ENCODE results near the gene MTG1.
A peak's percentile ranks its signal among the peaks of the same experiment; 100 is the strongest.
"Not testable (repeated sequence)": the region's sequence is repeated elsewhere in the genome, so short reads cannot be mapped to it uniquely, and the experiment has no call there.

Gene MTG1

DNA sequence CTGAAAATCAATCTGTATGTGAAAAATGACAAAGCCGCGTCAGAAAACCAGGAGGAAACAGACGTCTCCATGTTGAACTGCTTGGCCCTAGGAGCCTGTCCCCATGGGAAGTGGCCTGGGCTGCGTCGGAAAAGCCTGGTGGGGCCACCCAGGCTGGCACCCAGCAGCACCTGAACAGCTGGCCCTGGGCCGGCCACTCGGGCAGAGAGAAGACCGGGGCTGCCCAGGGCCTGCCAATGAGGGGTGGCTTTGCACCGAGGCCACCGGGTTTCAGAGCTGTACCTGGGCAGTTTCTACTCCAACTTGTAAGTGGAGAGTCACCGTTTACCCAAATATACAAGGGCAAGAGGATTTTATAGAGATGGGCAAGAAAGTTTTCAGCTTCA, 35.0 kb upstream of the MTG1 start:
- DNase-seq (ENCODE audit: low spot score) = no peak

DNA sequence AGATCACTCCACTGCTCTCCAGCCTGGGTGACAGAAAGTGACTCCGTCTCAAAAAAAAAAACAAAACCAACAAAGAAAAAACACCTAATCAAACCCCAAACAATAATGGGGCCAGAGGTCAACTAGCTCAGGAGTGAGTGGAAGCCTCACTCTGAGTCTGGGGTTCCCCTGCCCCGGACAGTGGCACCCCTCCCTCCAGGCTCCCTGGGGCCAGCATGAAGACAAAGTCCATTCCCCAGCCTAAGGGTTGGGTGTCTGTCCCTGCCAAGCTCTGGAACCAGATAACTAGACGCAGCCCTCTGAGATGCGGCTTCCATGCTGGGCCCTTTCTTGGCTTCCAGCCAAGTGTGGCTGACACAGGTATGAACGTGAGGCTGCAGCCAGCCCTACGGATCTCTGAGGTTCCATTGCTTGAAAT, 34.4 kb upstream of the MTG1 start:
- peak; percentile 56 for DNase-seq (ENCODE audit: low spot score)

DNA sequence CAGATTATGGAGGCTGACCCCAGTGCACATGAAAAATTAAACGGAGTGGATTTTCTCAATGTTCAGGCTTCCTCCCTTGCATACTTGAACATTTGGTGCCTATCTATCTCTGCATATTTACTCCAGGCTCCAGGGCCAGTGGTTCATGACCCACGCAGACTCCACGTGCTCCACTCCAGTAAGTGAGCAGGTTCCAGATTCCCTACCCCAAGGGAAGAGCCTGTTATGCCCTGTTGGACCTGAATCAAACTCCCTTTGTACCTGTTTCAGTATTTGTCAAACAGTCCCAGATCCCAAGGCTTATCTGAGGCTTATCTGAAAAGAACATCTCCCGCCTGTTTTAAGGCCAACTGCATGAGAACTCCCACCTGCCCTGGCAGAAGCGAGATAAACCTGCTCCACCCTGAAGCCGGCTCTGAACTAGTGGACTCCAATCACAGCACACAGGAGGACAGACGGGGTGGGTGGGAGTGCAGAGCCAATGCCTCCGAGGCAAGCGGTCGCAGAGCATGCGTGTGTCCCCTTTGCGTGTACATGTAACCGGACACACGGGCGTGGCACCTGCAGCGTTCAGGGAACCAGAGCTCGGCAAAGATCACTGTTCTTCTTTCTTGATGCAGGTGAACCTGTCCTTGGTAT, 33.9 kb upstream of the MTG1 start:
- no peak for DNase-seq (ENCODE audit: low spot score)

DNA sequence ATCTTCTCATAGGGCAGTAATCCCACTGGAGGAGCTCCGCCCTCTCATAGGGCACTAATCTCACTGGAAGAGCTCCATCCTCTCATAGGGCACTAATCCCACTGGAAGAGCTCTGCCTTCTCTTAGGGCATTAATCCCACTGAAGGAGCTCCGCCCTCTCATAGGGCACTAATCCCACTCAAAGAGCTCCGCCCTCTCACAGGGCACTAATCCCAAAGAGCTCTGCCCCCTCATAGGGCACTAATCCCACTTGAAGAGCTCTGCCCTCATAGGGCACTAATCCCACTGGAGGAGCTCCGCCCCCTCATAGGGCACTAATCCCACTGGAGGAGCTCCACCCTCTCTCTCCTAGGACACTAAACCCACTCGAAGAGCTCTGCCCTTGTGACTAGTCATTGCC, 32.7 kb upstream of the MTG1 start:
- no peak for DNase-seq (ENCODE audit: low spot score)

DNA sequence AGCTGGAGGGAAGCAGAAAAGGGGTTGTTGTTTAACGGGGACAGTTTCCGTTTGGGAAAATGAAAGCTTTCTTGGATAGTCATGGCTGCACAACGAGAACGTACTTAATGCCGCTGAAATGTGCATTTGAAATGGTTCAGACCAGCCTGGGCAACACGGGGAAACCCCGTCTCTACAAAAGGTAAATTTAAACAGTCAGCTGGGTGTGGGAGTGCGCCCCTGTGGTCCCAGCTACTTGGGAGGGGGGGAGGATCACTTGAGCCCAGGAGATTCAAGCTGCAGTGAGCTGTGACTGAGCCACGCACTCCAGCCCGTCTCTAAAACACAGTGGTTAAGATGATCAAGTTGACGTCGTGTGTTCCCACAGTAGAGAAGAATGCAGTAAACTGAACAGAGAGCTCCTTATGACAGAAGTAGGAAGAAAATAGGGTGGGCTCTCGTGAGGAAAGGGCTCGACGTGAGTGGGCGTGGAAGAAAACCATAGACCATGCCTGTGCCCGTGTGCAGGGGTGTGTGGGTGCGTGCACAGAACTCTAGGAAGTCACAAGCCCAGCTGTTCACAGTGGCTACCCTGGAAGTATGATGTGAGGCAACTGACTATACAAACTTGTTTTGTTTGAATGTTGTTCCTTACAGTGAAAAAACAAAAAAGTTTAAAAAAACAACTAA, 32.0 kb upstream of the MTG1 start:
- DNase-seq (ENCODE audit: low spot score) = no peak

DNA sequence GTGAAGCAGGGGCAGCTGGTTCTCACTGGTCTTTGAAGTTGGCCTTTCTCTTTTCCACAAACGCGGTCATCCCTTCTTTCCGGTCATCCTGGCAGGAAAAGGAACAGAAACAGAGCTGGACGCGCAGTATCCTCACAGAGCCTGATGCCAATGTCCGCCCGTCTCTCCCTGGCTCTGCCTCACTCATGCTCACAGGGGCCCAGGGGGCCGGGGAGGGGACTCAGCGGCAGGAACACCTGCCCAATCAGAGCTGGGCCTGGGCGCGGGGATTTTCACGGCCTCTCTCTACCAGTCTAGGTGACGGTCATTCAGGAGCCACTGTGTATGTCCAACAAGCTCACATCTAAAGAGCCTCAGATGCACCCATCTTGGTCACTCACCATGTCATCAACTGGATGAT, 31.1 kb upstream of the MTG1 start:
- no peak for DNase-seq (ENCODE audit: low spot score)

DNA sequence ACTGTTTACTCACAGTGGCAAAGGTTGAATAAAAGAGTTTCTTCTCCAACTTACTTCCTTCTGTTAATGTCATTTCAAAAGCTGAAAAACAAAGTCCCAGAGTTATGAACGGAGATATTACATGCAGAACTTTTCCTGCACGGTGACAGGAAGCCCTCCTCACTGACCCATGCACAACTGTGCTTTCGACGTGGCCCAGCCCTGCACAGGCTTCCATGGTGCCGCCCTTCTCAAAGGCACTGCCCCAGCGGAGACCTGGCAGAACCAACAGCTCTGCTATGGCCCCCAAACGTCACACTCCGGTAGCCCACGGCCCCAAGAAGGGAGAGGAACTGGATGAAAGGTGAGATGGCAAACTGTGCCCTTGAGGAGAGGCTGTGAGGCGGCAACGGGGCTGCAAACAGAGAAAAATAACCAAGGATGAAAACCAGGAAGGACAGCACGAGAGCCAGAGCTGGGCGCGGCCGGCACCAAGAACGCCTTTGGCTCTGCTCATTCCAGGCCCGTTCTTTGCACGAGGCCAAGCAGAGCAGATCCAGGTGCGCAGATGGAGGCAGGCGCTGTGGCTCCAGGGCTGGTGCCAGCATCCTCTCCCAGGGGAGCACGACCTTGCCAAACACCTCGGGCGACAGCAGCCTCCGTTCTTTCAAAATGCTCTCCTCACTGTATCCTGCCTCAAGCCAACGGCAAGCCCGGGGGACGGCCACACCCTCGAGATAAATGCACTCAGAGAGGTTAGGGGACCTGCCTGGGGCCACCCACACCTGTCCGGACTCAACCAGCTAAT, 29.1 kb upstream of the MTG1 start:
- DNase-seq (ENCODE audit: low spot score) = no peak

DNA sequence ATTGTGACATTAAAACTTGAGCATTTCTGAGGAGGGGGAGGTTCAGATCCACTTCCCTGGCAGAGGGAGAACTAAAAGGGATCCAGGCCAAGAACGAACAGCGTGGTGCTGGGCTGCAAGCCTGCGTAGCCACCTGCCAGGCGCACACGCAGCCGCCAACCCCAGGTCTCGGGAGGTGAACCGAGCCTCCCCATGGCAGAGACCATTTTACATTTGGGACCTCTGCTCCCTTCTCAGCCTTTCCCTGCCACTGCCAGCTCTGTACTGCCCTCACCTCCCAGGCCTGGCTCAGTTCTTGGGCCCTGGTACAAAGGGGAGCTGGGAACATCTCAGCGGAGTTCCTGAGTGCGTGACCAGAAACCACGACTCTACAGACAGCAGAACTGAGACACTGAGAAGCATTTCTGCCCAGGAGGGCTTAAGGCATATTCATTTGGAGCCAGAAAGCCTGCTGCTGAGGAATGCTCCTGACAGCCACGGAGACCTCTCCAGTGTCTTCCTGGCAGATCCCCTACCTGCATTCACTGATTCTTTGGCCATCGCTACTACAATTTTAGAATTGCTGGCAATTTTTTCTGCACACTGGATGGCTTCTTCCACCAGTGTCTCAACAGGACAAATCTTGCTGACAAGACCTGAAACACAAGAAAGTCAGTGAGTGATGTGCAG, 28.4 kb upstream of the MTG1 start:
- no peak for DNase-seq (ENCODE audit: low spot score)

DNA sequence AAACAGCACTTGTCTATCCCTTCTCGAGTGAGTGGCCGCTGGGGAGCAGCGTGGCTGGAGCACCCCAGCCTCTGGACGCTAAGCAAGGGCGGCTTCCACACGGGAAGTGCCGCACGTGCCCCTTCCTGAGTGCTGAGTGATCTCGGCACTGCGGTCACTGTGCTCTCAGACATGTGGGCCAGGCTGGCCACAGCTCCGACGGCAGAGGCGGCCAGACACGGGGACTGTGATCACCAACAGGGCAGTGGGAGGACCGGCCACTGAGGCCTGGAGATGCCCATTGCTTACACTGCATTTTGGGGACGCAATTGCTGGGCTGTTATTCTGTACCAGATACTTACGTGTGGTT, 27.9 kb upstream of the MTG1 start:
- no peak for DNase-seq (ENCODE audit: low spot score)

DNA sequence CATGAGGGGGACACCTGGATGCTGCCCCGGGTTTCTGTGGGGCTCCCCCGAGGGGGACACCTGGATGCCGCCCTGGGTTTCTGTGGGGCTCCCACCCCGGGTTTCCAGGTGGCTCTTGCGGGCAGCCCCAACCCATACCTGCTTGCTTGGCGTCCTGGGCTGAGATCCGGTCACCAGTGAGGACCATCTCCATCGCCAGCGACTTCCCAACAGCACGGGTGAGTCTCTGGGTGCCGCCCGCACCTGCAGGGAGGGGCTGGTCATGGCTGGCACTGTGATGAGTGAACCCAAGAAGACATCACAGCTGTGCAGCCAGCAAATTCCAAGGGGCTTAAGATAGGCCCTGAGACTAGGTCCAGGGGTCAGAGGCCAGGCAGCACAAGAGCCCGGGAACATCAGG, 27.2 kb upstream of the MTG1 start:
- DNase-seq (ENCODE audit: low spot score) = no peak

DNA sequence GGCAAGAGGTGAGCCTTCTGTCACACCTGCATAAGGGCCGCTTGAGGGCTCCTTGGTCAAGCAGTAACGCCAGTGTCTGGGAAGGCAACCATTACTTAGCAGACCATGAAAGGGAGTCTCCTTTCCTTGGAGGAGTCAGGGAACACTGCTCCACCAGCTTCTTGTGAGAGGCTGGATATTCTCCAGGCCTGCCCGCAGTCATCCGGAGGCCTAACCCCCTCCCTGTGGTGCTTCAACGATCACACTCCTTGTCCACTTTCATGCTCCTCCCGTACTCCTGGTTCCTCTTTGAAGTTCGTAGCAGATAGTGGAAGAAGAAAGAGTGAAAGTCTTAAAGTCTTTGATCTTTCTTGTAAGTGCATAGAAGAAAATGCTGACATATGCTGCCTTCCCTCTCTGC, 26.5 kb upstream of the MTG1 start:
- not testable (repeated sequence) for DNase-seq (ENCODE audit: low spot score)

DNA sequence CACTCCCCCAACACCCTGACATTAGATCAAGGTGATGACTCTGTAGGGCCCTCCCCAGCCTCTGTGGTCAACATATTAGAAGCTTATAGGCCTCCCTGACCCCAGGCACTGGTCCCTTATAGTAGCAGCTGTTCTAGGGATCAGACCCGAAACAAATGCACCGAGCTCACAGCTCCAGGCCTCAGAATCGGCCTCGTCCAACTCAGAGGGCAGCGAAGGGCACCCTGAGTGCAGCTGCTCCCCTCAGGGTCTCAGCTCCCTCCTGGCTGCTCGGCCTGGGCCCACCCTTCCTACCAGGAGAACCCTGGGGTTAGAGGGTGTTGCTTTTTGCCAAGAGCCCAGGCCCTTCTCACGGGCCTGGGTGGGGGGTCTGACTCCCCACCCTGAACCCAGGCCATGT, 25.8 kb upstream of the MTG1 start:
- no peak for DNase-seq (ENCODE audit: low spot score)

DNA sequence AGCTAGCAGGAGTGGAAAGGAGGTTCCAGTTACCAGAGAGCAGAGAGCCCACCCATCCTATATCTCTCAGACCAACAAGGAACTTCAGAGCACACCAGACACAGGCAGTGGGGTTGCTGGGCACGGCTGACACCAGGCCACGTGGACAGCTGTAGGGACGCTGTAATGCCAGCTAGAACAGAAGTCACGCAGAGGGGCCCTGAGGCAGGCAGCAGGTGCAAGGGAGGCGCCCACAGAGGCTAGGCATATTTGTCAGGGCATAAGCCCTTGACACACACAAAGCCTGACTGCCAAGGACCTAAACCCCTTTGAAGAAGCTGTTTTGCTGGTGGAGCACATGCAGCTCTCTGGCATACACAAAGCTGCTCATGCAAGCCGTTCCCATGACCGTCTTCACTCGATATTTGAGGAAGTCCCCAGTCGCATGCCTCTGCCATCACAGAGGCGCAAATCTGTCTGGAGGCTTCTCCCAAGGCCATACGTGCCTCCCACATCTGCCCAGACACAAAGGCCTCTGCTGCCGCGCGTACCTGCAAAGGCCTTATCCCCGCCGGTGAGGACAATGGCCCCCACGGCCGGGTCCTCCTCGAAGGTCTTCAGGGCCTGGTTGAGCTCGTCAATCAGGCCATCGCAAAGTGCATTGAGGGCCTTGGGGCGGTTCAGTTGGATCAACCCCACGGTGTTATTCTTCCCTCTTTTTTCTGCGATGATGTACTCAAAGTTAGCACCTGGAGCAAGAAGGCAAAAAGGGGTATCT, 23.7 kb upstream of the MTG1 start:
- no peak for DNase-seq (ENCODE audit: low spot score)

DNA sequence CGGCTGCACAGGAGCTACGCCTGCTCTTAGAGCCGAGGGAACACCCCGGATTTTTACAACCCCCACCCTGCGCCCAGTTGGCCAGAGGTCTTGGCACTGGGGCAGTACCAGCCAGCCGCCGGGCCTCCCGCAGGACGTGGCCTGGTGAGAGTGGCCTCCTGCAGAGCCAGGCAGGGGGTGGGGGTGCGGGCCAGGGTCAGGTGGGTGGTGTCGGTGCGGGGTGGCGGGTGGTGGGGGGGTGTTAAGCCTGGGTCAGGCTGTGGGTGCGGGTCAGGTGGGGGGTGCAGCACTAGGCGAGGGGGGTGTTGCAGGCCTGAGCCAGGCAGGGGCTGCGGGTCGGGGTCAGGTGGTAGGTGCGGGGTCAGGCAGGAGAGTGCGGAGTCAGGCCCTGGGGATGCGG, 21.4 kb upstream of the MTG1 start:
- no peak for DNase-seq (ENCODE audit: low spot score)

DNA sequence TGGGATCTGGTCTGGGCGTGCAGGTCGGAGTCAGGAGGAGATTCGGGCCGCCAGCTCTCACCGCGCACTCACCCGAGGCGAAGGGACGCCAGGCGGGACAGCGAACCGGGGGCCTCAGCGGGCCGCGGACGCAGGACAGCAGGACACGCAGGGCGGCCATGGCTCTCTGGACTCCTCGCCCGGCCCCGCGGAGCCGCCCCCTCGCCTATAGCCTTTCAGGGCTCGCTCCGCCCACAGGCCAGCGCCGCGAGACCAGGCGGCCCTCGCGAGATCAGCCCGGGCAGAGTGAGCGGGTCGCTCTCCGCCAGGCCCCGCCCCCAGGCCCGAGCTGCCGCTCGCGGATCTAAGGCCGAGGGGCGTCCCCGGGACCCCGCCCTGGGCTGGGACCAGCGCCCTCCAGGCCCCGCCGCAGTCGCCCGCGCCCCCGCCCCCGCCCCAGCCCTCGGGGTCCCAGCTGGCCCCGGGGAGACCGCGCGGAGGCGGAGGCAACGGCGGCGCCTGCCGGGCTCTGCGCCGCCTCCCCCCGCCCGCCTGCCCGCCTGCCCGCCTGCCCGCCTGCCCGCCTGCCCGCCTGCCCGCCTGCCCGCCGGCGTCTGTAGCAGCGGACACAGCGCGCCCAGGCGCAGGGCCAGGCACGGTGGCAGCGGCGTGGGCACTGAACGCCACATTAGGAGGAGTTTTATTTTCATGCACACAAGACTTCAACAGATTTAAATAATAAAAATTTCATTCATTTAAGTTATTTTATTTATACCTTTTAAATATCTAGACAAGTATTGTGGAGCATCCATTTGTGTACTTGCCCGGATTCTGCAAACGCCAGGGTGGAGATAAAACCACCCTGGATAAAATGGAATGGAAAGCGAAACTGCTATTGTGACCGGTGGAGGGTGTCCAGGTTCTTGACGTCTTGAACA, 20.5 kb upstream of the MTG1 start, which contains the start of gene ECHS1:
Gene ECHS1 (minus strand): TSS at position 181 of the 917 bp plus-strand sequence. CDS start 21 bp downstream, at position 160.
- peak; percentile 92 for DNase-seq (ENCODE audit: low spot score)

DNA sequence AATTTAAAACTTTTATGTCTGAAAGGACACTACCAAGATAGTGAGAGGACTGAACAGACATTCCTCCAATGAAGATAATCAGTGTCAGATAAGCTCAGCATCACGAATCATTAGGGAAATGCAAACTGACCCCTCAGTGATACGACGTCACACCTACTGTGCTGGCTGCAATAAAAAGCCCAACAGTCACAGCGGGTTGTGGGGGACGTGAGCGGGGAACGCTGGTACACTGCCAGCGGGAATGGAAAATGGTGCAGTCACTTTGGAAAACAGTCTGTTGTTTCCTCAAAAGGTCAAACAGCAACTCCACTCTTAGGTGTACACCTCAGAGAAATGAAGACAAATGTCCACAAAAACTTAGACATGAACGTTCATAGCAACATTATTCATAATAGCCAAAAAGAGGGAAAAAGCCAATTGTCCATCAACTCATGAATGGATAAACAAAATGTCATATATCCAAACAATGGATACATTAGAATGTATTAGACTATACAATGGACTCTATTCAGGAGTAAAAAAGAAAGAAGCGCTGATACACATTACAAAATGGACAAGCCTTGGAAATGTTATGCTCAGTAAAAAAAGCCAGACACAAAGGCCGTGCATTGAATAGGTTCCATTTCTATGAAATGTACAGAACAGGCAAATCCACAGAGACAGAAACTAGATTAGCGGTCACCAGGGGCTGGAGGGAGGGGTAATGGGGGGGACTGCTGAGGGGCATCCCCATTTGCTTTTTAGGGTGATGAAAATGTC, 18.4 kb upstream of the MTG1 start:
- DNase-seq (ENCODE audit: low spot score) = no peak

DNA sequence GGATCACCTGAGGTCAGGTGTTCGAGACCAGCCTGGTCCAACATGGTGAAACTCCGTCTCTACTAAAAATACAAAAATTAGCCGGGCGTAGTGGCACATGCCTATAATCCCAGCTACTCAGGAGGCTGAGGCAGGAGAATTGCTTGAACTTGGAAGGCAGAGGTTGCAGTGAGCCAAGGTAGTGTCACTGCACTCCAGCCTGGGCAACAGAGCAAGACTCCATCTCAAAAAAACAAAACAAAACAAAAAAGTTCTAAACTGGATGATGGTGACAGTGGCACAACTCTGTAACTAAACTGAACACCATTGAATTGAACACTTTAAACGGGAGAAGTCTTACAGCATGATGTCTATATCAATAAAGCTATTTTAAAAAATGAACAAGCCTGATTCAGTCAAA, 17.8 kb upstream of the MTG1 start:
- DNase-seq (ENCODE audit: low spot score) = not testable (repeated sequence)

DNA sequence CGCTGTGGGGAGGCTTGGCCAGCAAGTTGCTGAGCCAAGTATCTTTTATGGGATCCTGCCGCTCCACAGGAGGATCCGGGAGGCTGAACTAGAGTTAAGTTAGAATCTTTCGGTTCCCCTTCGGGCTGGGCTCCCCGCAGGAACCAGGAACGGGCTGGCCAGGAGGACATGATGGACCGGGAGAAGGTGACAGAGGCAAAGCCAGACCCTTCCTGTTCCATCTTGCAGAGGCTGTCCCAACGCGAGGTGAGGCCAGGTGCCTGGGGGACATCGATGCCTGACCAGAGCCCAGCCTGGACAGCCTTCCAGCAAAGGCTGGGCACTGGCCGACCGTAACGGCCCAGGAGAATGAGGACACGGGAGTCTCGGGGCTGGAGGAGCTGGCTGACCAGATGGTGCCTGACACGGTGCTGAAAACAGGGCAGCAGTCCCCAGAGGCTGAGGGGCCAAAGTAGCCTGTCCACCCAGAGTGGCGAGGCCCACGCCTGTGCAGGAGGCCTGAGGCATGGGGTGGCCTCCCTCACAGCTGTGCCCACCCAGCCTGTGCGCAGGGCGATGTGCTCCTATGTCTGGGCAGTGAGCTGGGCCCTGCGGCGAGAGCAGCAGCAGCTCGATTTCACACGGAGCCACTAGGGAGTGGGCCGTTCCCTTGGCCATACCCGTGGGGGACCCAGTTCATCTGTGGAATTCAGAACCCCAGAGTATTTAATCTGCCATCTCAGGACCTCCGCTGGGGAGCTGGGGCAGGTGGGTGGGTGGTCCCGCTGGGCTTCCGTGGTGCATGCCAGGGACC, 16.7 kb upstream of the MTG1 start:
- no peak for DNase-seq (ENCODE audit: low spot score)

DNA sequence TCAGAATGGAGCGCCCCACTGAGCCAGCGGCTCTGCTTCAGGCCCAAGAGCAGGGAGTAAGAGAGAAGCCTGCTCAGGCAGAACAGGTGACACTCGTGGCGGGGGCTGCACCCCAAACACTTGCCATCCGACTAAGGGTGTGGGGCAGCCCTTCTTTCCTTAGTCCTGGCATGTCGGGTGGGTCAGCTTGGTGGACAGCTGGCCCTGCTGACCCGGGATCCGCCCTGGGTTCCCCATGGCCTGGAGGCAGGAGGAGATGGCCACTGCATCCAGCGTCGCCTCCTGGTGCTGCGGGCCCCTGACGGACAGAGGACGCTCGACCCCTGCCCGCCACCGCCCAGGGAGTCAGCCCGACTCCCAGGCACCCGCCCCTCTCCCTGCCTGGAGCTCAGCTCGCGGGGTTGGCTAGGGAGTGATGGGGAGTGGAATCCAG, 16.1 kb upstream of the MTG1 start:
- DNase-seq (ENCODE audit: low spot score) = no peak
